Cortex of kidney (tissue), 1 donor: Measurements from ENCODE around the gene GPR142.

Experiments used
- DNase-seq: peaks from one replicate; lab custom pipeline; 2025; lab: John Stamatoyannopoulos, UW

The GPR142 gene

GRCh38 chr17:74344658-74345057 lies 22.6 kb upstream of the GPR142 start:
- DNase-seq: no peak

GRCh38 chr17:74345433-74346241 lies 21.7 kb upstream of the GPR142 start:
- no peak for DNase-seq

- DNase-seq: no peak
Measured at GRCh38 chr17:74347646-74348045, 19.7 kb upstream of the GPR142 start.

GRCh38 chr17:74349120-74349519 lies 18.2 kb upstream of the GPR142 start:
- DNase-seq: no peak

- no peak for DNase-seq
Measured at GRCh38 chr17:74350486-74350885, 16.8 kb upstream of the GPR142 start.

- DNase-seq: no peak
Measured at GRCh38 chr17:74351552-74352210, 15.6 kb upstream of the GPR142 start.

- no peak for DNase-seq
Measured at GRCh38 chr17:74353446-74354060, 13.8 kb upstream of the GPR142 start.

GRCh38 chr17:74354123-74354522 lies 13.2 kb upstream of the GPR142 start:
- DNase-seq: no peak

GRCh38 chr17:74354561-74354960 lies 12.7 kb upstream of the GPR142 start:
- no peak for DNase-seq

- DNase-seq: no peak
Measured at GRCh38 chr17:74355065-74355464, 12.2 kb upstream of the GPR142 start.

GRCh38 chr17:74356646-74357465 lies 10.4 kb upstream of the GPR142 start:
- no peak for DNase-seq

- no peak for DNase-seq
Measured at GRCh38 chr17:74357466-74357809, 9.9 kb upstream of the GPR142 start.

GRCh38 chr17:74358697-74359096 lies 8.6 kb upstream of the GPR142 start:
- no peak for DNase-seq

- no peak for DNase-seq
Measured at GRCh38 chr17:74359916-74360315, 7.4 kb upstream of the GPR142 start.

- no peak for DNase-seq
Measured at GRCh38 chr17:74360899-74361229, 6.4 kb upstream of the GPR142 start.

GRCh38 chr17:74361230-74362068 lies 5.9 kb upstream of the GPR142 start, which contains the start of gene BTBD17:
Gene BTBD17, minus strand, starts transcription at chr17:74361868. Its CDS starts 49 bp downstream, at chr17:74361819.
- DNase-seq: no peak

GRCh38 chr17:74362069-74362405 lies 5.3 kb upstream of the GPR142 start:
- DNase-seq: no peak

- DNase-seq: no peak
Measured at GRCh38 chr17:74362810-74363498, 4.4 kb upstream of the GPR142 start.

- DNase-seq: no peak
Measured at GRCh38 chr17:74368341-74369081, 1.2 kb downstream of the GPR142 start.

GRCh38 chr17:74369221-74369620 lies 1.9 kb downstream of the GPR142 start:
- no peak for DNase-seq
